ENCODE measurements around the gene PCYOX1L.

The PCYOX1L gene

DNA sequence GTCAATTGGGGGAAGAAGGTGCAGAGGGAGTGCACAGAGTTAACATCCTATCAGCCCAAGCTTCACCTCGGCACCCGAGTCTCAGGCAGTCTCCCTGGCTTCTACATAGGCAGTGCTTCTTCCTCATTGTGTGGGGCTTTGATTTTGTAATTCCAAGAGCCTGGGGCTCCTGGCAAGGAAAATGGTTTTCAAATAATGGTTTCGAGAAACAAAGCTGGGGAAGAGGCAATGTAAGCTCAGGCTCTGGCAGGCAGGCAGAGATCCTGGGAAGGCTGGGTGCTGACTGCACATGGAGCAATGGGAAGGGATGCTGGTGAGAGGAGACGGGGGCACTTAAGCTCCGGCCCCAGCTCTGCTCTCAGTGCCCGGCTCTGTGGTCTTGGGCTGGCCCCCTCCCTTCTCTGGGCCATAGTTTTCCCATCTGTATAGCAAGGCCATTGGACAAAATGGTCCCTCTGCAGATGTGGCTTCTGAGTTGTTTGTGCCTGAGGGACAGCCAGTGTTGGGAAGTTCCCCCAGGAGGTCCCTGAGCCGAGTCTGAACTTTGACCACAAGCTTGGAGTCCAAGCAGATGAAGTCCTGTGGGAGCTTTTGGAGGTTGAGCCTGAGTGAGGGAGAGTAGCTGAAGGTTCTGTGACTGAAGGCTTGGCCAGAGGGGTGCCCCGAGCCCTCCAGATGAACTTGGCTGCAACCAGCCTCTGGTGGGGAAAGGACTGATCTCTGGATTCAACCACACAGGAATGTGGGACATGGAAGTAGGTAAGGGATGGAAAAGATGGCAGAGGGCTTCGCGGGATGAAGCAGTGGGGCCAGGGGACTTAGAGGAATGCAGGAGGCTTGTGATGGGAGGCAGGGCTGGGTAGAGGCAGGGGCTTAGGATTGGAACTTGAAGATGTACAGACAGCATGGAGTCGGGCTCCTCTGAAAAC is 49.7 kb downstream of the PCYOX1L start:
- no peak for DNase-seq (ENCODE audit: low read depth)

DNA sequence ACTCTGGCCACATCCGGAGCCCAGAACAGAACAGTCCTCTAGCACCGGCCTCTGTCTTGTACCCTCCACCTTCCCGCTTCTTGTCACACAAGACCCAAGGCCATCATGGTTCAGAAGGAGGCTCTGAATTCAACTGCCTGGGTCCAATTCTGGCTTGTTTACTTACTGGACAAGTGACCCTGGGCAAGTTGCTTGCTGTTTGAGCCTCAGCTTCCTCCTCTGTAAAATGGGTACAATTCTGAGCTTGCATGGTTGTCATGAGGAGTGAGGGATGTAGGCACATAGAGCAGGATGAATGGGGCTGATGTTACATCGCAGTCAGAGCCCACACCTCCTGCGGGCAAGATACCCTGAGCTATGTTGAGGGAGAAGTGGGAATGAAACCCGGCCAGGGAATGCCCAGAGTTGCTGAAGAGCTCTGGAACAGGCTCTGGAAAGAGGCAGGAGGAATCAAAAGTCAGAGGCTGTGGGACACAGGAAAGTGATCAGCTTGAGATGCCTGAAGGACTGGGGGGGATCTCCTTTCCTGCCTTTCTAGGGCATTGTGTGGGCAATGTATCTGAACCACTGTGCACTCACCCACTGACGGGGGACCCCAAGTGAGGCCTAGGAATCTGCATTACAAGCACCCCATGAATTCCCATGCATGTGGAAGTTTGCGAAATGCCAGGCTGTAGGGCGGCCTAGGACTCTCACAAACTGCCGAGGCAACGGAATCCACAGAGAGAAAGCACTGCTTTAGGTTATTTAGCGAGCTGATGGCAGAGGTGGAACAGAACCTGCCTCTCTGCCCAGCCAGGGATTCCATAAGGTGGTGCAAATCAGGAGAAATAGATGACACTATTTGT is 50.6 kb downstream of the PCYOX1L start:
- DNase-seq (ENCODE audit: low read depth) = no peak

DNA sequence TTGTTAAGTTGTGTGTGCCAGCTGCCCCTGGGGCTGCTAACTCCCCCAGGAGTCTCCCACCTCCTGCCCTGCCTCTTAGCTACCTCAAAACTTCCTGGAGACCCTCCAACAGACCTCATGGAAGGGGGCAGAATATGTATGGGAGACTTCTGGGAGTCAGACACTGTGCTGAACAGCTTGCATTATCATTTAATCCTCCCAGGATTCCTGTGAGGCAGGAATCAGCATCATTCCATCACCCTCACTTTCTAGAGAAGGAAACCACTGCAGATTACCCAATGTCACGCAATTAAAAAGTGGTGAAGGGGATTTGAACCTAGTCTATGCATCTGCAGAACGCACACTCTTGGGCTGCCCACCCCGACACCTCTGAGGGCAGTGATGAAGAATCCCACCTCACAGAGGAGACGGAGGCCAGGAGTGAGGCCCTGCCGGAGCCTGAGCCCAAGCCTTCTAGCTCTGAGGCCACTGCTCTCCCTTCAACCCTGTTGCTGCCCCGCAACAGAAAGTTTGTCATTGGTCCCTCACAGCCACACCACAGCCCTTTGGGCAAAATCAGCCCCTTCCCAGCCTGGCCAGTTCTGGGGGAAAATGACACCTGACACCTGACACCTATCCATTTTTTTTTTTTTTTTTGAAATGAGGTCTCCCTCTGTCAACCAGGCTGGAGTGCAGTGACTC is 51.6 kb downstream of the PCYOX1L start:
- DNase-seq (ENCODE audit: low read depth) = no peak

DNA sequence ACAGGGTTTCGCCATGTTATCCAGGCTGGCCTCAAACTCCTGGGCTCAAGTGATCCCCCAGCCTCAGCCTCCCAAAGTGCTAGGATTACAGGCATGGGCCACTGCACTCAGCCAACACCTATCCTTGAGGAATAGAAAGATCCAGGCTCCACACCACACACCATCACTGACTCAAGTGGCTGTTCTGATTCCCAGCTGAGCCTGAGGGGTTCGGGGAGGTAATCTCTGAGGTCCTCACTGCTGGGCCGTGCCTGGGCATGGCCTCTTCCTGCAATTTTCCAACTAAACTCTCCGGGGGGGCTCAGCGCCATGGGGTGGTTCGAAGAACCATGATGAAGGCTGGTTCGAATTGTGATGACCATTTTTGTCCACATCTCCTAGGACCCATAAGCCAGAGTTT is 52.2 kb downstream of the PCYOX1L start:
- no peak for DNase-seq (ENCODE audit: low read depth)

DNA sequence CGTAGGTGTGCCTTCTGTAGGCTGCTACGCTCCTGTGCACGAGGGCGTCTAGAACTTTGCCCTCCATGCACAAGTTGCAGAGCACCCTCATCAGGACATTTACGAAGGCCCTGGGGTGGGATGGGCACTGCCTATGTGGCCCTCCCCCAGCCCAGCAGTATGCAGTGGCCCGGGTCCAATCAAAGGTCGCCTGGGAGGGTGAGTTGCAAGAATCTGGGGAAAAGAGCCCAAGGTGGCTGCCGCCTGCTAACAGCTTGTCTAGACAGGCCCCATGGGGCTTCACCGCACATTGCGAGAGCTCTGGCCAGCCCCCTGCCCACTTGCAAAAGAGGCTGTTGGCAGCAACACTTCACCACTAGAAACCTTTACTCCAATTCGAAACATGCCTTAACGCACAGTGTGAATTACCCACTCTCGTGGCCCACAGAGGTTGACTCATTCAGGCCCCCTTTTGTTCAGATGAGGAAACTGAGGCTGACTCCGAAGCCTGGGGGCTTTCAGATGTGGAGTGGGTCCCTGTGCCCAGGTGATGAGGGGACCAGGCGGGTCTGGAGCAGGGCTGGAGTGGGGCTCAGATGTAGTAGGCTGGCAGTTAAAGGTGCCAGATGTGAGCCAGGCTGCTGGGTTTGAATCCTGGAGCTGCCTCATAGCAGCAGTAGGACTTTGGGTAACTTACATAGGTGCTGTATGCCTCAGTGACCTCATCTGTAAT is 53.0 kb downstream of the PCYOX1L start:
- no peak for DNase-seq (ENCODE audit: low read depth)

DNA sequence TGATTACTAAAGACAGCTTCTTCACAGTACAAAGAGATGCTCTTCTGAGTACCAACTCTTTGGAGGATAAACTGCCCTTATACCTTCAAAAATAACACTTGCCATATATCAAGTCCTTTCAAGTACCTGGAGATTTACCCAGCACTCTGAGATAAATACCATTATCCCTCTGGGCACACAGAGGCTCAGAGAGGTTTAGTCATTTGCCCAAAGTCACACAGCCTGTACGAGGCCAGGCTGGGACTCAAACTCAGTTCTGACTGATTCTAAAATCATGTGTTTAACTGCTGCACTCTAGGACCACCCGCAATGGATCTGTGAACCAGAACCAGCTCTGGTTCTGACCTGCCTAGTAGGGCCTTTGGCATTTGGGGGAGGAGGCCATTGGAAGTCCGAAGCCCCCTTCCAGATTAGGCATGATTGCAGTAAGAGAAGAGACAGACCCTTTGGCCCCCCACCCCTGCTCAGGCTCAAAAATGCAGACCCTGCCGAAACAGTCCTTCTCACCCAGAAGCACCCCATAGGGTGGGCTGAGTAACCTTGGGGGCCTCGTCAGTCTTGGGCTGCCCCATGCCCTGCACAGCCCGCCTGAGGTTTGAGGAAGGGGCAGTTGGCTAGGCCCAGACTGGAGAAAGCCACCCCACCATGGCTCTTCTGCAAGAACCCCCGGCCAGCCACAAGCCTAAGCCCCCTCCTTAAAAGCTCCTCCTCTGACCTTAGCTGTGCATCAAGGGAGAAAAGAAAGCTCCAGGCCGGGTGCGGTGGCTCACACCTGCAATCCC is 54.1 kb downstream of the PCYOX1L start:
- DNase-seq (ENCODE audit: low read depth) = no peak

DNA sequence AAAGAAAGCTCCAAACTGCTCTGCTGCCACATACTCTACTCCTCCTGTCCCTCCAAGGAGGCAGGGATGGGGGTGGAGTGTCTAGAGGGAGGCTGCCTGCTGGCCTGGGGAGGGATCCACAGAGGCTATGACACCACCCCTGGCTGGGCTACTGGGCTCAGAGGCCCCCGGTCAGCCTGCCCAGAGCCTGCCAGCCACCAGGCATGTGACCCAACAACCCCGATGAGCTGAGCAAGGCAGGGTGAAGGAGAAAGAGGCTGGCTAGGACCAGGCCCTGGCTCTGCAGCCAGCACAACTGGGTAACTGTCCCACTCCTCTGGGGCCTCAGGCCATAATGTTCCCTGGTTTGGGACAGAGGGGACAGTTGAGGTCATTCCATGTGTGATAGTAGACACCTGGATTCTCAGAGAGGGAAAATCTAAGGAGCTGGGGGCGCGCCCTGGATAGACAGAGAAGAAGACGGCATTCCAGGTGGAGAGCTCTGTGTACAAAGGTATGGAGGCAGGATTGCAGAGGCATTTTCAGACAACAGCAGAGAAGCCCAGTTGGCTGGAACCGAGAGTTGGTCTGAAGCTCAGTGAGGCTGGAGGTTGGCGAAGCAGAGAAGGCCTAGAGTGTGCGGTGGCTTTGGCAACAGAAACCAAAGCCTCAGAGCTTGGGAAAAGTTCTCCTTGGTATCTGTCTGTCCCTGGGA is 55.1 kb downstream of the PCYOX1L start:
- DNase-seq (ENCODE audit: low read depth) = no peak

DNA sequence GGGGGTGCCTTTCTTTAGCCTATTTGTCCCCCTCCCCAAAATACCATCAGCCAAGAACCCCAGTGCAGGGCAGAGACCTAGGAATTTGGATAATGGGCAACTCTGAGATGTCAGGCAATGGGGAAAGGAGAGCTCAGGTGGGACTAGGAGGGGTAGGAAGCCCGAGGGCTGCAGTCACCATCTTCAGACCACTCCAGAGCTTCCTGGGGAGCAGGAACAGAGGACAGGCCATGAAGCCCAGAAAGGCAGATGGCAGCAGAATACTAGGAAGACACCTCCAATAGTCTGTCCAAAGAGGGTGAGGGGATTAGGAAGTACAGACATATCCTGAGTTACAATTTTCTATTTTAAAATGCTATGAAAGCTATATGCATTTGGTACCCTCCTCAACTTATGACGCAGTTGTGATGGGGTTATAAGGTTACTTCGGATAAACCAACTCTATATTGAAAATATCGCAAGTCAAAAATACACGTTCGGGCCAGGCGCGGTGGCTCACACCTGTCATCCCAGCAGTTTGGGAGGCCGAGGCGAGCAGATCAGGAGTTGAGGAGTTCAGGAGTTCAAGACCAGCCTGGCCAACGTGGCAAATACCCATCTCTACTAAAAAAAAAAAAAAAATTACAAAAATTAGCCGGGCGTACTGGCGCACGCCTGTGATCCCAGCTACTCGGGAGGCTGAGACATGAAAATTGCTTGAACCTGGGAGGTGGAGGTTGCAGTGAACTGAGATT is 55.8 kb downstream of the PCYOX1L start:
- DNase-seq (ENCODE audit: low read depth) = no peak

DNA sequence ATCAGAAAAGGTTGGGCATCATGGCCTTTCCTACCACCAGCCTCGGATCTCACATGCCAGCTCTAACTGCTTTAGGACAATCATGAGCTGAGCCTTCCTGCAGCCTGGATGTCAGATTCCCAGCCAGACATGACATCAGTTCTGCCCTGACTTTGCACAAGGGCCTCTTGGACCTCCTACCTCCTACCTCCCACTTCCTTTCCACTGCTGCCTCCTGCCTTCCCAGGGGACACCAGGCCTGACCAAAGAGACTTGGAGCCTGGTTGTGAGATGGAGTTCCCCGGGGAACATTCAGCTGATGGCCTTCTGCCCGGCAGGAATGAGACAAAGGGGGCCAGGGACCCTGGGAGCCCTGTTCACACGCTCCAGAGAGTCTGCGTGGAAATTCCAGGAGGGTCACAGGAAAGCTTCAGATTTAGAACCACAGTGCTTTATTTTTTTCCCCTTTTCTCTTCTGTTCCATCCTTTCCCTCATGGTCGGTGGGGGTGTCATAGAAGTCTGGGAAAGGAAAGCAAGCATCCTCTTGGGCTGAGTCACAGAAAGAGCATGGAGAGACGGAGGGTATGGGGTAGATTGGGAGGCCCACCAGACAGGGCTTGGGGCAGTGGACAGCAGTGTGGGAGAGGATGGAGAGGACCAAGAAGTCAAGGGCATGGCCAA is 56.7 kb downstream of the PCYOX1L start:
- DNase-seq (ENCODE audit: low read depth) = no peak

DNA sequence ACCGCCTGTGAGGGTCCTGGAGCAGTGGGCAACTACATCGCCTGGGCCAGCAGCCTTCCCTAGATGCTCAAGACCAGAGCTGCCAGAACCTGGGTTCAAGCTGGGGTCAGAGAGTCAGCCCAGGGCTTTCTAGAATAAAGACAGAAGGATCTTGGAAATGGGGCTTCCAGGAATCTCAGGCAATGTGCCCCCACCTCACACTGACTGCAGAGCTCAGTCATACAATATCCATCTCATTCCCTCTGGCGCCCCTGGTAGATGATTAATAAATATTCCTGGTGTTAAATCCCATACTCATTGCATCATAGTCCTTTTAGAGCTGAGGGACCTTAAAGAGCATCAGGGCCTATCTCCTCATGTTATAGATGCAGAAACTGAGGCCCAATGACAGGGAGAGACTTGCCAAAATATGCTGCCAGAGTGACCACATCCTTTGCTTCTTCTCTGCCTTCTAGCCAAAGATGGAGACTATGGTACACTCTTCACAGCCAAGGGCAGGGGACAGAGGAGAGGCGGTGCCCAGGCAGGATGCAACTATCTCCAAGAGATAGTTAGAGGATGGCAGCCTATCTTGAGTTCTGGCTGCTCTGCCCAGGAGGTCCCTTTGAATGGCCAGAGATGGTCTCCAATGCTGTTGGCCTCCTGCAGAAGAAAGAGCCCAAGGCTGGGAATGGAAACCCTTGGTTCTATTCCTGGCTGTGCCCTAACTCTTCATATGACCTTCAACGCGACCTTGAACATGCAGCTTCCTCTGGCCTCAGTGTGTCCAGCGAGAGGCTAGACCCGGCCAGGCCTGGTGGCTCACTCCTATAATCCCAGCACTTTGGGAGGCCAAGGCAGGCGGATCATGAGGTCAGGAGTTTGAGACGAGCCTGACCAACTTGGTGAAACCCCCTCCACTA is 57.5 kb downstream of the PCYOX1L start:
- no peak for DNase-seq (ENCODE audit: low read depth)

DNA sequence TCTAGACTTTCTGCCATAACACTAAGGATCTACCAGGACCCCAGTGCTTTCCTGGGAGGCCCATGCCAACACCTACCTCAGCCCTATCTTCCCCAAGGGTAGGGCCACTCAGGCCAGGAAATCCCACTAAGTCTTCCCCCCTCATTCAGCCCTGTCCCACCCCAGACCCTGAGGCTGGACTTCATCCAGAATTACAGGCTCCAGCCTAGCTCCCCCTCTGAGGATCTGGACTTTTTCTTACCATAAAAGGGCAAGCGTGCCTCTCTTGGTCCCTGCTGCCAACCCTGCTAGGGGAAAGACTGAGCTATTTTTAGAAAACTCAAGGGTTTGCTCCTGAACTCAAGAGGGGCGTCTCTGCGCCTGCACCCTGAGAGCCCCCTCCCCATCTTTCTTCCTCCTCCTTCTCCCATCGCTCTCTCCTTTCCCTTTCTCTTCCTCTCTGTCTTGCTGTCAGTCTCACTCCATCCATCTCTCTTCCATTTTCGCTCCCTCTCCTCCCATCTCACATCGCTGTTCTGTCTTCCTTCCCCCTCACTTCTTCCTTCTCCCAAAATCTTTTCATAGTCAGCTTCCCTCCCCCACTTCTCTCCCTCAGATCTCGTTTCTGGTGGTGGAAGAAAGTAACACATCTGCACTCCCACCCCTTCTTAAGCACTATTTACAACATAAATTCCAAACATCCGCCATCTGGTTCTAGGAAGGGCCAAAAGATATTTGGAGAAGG is 59.3 kb downstream of the PCYOX1L start:
- DNase-seq (ENCODE audit: low read depth) = no peak

DNA sequence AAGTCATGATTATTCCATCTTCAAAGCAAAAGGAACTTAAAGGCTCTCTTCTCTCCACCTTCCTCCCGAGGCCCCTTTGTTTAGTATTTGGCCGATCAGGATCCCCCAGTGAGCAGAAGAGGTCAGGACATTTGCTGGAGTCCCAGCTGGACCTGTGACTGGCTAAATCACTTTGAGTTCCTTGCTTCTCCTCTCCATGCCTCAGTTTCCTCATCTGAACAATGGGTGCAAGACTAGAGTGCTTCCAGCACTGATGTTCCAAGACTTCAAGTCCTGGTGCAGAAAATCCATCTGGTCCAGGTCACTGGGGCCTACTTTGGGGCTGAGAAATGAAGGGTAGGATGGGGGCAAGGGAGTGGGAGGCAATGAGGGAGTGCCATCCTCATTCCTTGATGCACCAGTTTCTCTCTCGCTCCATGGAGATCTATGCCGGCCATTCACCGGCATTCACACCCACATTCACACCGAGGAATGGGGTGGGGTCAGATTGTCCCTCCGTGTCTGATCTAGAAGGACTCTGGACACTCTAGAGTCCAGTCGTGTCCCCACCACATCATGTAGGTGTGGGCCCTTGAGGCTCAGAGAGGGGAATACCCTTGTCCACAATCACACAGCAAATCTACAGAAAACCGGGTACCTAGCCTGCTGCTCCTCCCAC is 60.0 kb downstream of the PCYOX1L start:
- DNase-seq (ENCODE audit: low read depth) = no peak

DNA sequence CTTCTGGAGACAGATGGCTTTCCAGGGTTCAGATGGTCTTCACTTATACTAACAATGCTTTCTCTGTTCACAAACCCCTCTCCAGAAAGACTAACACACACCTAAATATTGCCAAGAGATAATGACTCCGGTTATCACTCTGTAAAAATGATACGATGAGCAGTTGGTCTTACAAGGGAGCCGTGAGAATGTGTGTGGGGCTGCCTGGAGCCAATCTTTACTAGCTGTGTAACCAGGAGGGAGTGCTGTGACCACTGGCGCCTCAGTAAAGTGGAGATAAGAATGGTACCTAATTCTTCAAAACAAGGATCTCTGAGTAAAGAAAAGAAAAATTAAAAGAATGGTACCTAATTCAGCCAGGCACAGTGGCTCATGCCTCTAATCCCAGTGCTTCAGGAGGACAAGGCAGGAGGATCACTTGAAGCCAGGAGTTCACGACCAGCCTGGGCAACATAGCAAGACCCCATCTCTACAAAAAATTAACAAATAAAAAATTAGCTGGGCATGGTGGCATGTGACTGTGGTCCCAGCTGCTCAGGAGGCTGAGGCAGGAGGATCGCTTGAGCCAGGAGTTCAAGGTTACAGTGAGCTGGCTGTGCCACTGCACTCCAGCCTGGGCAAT is 61.2 kb downstream of the PCYOX1L start:
- no peak for DNase-seq (ENCODE audit: low read depth)

Data from stimulated activated CD8-positive, alpha-beta memory T cell treated with anti-CD3 and anti-CD28 coated beads, Interleukin-15, amount 100 ng/mL, for 24 hours (primary cell).